Activated CD4-positive, alpha-beta T cell treated with anti-CD3 and anti-CD28 coated beads for 36 hours (primary cell): ENCODE results near the gene WWTR1. TPM values are rescaled to one million over a fixed set of nuclear protein-coding genes. Genes with fewer than 3 reads are reported as not detected.

Experiments used
- ATAC-seq: fragments of 200-7000 bp; cut with Tn5 transposase; one replicate; pipeline ENCODE4 v1.10.0; 2021; ENCODE audit warnings: mild to moderate bottlenecking, moderate library complexity
- CTCF ChIA-PET: fragments of 350-600 bp; sonication (Branson Sonifier 250); formaldehyde crosslinking; loops from one replicate; lab custom pipeline; 2021; ENCODE audit warnings: antibody characterized with exemption; lab: Charles Lee
- POLR2A ChIA-PET: fragments of 350-600 bp; sonication (Branson Sonifier 250); formaldehyde crosslinking; loops from one replicate; lab custom pipeline; 2021; ENCODE audit warnings: antibody characterized with exemption, inconsistent platforms; lab: Charles Lee
- DNase-seq: peaks from one replicate; pipeline ENCODE4 v3.0.0-alpha.2; 2020
- H3K27ac Mint-ChIP-seq: one replicate; pipeline ENCODE4 v1.8.0; 2021; ENCODE audit warnings: mixed read lengths
- H3K27me3 Mint-ChIP-seq: one replicate; pipeline ENCODE4 v1.8.0; 2021; ENCODE audit warnings: mixed read lengths
- H3K36me3 Mint-ChIP-seq: one replicate; pipeline ENCODE4 v1.8.0; 2021; ENCODE audit warnings: low read depth, mixed read lengths
- H3K4me1 Mint-ChIP-seq: one replicate; pipeline ENCODE4 v1.8.0; 2021; ENCODE audit warnings: mixed read lengths
- H3K4me3 Mint-ChIP-seq: one replicate; pipeline ENCODE4 v1.8.0; 2021; ENCODE audit warnings: mild to moderate bottlenecking, moderate library complexity, mixed read lengths
- H3K9me3 Mint-ChIP-seq: one replicate; pipeline ENCODE4 v1.8.0; 2021; ENCODE audit warnings: low read depth, mixed read lengths
- intact Hi-C, 2 experiments: fragments of 100-400 bp; cut with DNase I in 1 of 2; cut with micrococcal nuclease in 1 of 2; formaldehyde crosslinking; loops; one replicate each; pipeline versions ENCODE4 v1.14.2 to v1.15.1; 2022 to 2024; cut with DNase I, micrococcal nuclease
- total RNA-seq, 2 experiments: library from RNA; stranded (reverse); gene quantifications; one replicate each; pipeline ENCODE4 v1.2.3, GENCODE V29; 2021

Gene WWTR1
- total RNA-seq, 2 experiments from 2014 or later = 0.46 to 0.54 TPM

- CTCF ChIA-PET = interaction anchor here (1.7 kb wide), 1 partner anchor 18 kb away, joined by 3 read pairs; no protein-coding TSS in a partner anchor
- Mint-ChIP-seq H3K4me1 (peaks cover 10% of the 10 kb centered on the region), H3K4me3 (no peak overlapping the region), H3K27ac (no peak overlapping the region), H3K27me3 (peaks cover 41% of the 10 kb centered on the region), H3K36me3 (no peaks in the 10 kb centered on the region), H3K9me3 (no peaks in the 10 kb centered on the region)
- intact Hi-C loops = no loop called here
- POLR2A ChIA-PET = no interaction called here
- ATAC-seq (no peak), DNase-seq (no peak)
These were observed 4.3 kb downstream of the WWTR1 start for GRCh38 chr3:149653564-149653963.

GRCh38 chr3:149653136-149653535 is 4.7 kb downstream of the WWTR1 start:
- Mint-ChIP-seq H3K9me3 (no peaks in the 10 kb centered on the region), H3K4me3 (no peak overlapping the region), H3K36me3 (no peaks in the 10 kb centered on the region), H3K4me1 (peaks cover 8% of the 10 kb centered on the region), H3K27me3 (peaks cover 41% of the 10 kb centered on the region), H3K27ac (no peak overlapping the region)
- intact Hi-C loops = no loop called here
- no peak for DNase-seq
- ATAC-seq = no peak
- POLR2A ChIA-PET = no interaction called here
- CTCF ChIA-PET = interaction anchor here (1.7 kb wide), 1 partner anchor 18 kb away, joined by 3 read pairs; no protein-coding TSS in a partner anchor

- H3K27ac Mint-ChIP-seq = no peak overlapping the region
- peaks cover 27% of the 10 kb centered on the region for H3K27me3 Mint-ChIP-seq
- intact Hi-C loops = no loop called here
- ATAC-seq (no peak), DNase-seq (no peak)
- H3K9me3 Mint-ChIP-seq = no peaks in the 10 kb centered on the region
- CTCF ChIA-PET = no interaction called here
- no peaks in the 10 kb centered on the region for H3K4me1 Mint-ChIP-seq
- H3K36me3 Mint-ChIP-seq = no peaks in the 10 kb centered on the region
- POLR2A ChIA-PET = no interaction called here
- H3K4me3 Mint-ChIP-seq = no peak overlapping the region
These were observed 7.0 kb downstream of the WWTR1 start for GRCh38 chr3:149650828-149651227.

- POLR2A ChIA-PET = no interaction called here
- intact Hi-C loops = no loop called here
- ATAC-seq (no peak), DNase-seq (no peak)
- CTCF ChIA-PET = interaction anchor here (0.6 kb wide), 1 partner anchor 77 kb away, joined by 3 read pairs; no protein-coding TSS in a partner anchor
- H3K4me3 Mint-ChIP-seq = no peak overlapping the region
- no peaks in the 10 kb centered on the region for H3K4me1 Mint-ChIP-seq
- H3K9me3 Mint-ChIP-seq = no peaks in the 10 kb centered on the region
- no peak overlapping the region for H3K27ac Mint-ChIP-seq
- H3K27me3 Mint-ChIP-seq = peaks cover 25% of the 10 kb centered on the region
- H3K36me3 Mint-ChIP-seq = no peaks in the 10 kb centered on the region
These were observed 9.3 kb downstream of the WWTR1 start for GRCh38 chr3:149648525-149648924.

- DNase-seq (no peak), ATAC-seq (no peak)
- no peaks in the 10 kb centered on the region for H3K9me3 Mint-ChIP-seq
- no peaks in the 10 kb centered on the region for H3K36me3 Mint-ChIP-seq
- H3K4me1 Mint-ChIP-seq = no peaks in the 10 kb centered on the region
- no peak overlapping the region for H3K27ac Mint-ChIP-seq
- POLR2A ChIA-PET = no interaction called here
- intact Hi-C loops = no loop called here
- CTCF ChIA-PET = interaction anchor here (0.6 kb wide), 1 partner anchor 76 kb away, joined by 3 read pairs; no protein-coding TSS in a partner anchor
- peaks cover 26% of the 10 kb centered on the region for H3K27me3 Mint-ChIP-seq
- H3K4me3 Mint-ChIP-seq = no peak overlapping the region
These were observed 10.0 kb downstream of the WWTR1 start for GRCh38 chr3:149647812-149648211.

- H3K36me3 Mint-ChIP-seq = no peaks in the 10 kb centered on the region
- no peaks in the 10 kb centered on the region for H3K9me3 Mint-ChIP-seq
- no peak for ATAC-seq
- H3K4me1 Mint-ChIP-seq = no peaks in the 10 kb centered on the region
- ChIA-PET CTCF (no interaction called here), POLR2A (no interaction called here)
- H3K27me3 Mint-ChIP-seq = peaks cover 27% of the 10 kb centered on the region
- intact Hi-C loops = no loop called here
- H3K4me3 Mint-ChIP-seq = no peak overlapping the region
- H3K27ac Mint-ChIP-seq = no peak overlapping the region
- no peak for DNase-seq
These were observed 10.5 kb downstream of the WWTR1 start for GRCh38 chr3:149647285-149647684.

GRCh38 chr3:149646181-149646766 is 11.6 kb downstream of the WWTR1 start:
- Mint-ChIP-seq H3K4me3 (no peak overlapping the region), H3K36me3 (no peaks in the 10 kb centered on the region), H3K27me3 (peaks cover 24% of the 10 kb centered on the region), H3K27ac (no peak overlapping the region), H3K4me1 (no peaks in the 10 kb centered on the region), H3K9me3 (no peaks in the 10 kb centered on the region)
- POLR2A ChIA-PET = interaction anchor here (1.0 kb wide), 1 partner anchor 10 kb away, joined by 6 read pairs; no protein-coding TSS in a partner anchor
- ATAC-seq (peak; percentile 42), DNase-seq (no peak)
- CTCF ChIA-PET = interaction anchor here (0.6 to 1.3 kb wide), 3 partner anchors 14 to 93 kb away, joined by 3 read pairs; no protein-coding TSS in a partner anchor
- intact Hi-C loops = no loop called here

- intact Hi-C loops = no loop called here
- ChIA-PET CTCF (no interaction called here), POLR2A (no interaction called here)
- no peaks in the 10 kb centered on the region for H3K9me3 Mint-ChIP-seq
- no peak overlapping the region for H3K27ac Mint-ChIP-seq
- peaks cover 14% of the 10 kb centered on the region for H3K27me3 Mint-ChIP-seq
- no peak for DNase-seq
- no peak overlapping the region for H3K4me3 Mint-ChIP-seq
- no peaks in the 10 kb centered on the region for H3K4me1 Mint-ChIP-seq
- no peaks in the 10 kb centered on the region for H3K36me3 Mint-ChIP-seq
- no peak for ATAC-seq
These were observed 13.9 kb downstream of the WWTR1 start for GRCh38 chr3:149643963-149644362.

- Mint-ChIP-seq H3K27ac (no peak overlapping the region), H3K27me3 (peaks cover 14% of the 10 kb centered on the region), H3K4me3 (no peak overlapping the region), H3K36me3 (no peaks in the 10 kb centered on the region), H3K9me3 (no peaks in the 10 kb centered on the region), H3K4me1 (no peaks in the 10 kb centered on the region)
- ATAC-seq = no peak
- no peak for DNase-seq
- CTCF ChIA-PET = no interaction called here
- intact Hi-C loops = no loop called here
- POLR2A ChIA-PET = no interaction called here
These were observed 14.4 kb downstream of the WWTR1 start for GRCh38 chr3:149643482-149643798.

GRCh38 chr3:149640976-149641728 is 16.7 kb downstream of the WWTR1 start:
- H3K27me3 Mint-ChIP-seq = peaks cover 10% of the 10 kb centered on the region
- ATAC-seq (no peak), DNase-seq (no peak)
- H3K36me3 Mint-ChIP-seq = no peaks in the 10 kb centered on the region
- no peaks in the 10 kb centered on the region for H3K9me3 Mint-ChIP-seq
- intact Hi-C loops = no loop called here
- ChIA-PET POLR2A (no interaction called here), CTCF (no interaction called here)
- H3K27ac Mint-ChIP-seq = no peak overlapping the region
- H3K4me1 Mint-ChIP-seq = no peaks in the 10 kb centered on the region
- no peak overlapping the region for H3K4me3 Mint-ChIP-seq

GRCh38 chr3:149639093-149639486 is 18.7 kb downstream of the WWTR1 start:
- no peak for ATAC-seq
- no peak overlapping the region for H3K4me3 Mint-ChIP-seq

More at GRCh38 chr3:149639093-149639486, 18.7 kb downstream of the WWTR1 start:
- Mint-ChIP-seq H3K36me3 (no peaks in the 10 kb centered on the region), H3K27ac (no peak overlapping the region), H3K27me3 (peaks cover 14% of the 10 kb centered on the region), H3K9me3 (no peaks in the 10 kb centered on the region), H3K4me1 (no peaks in the 10 kb centered on the region)
- DNase-seq = no peak
- intact Hi-C loops = no loop called here
- ChIA-PET POLR2A (no interaction called here), CTCF (interaction anchor here (0.6 to 0.7 kb wide), 2 partner anchors 429 to 1135 kb away, joined by 3 read pairs; no protein-coding TSS in a partner anchor)
